ENCODE results near the gene NMT1.
"Not testable (repeated sequence)": the region's sequence is repeated elsewhere in the genome, so short reads cannot be mapped to it uniquely, and the experiment has no call there.

NMT1 gene

GRCh38 chr17:45119964-45120363 lies 58.8 kb downstream of the NMT1 start:
- DNase-seq (ENCODE audit: low read depth in 3 of 3): no peak

GRCh38 chr17:45120558-45120957 lies 59.4 kb downstream of the NMT1 start:
- no peak for DNase-seq (ENCODE audit: low read depth in 3 of 3)

GRCh38 chr17:45121055-45121454 lies 59.9 kb downstream of the NMT1 start:
- DNase-seq (ENCODE audit: low read depth in 3 of 3): no peak

GRCh38 chr17:45123076-45123770 lies 62.1 kb downstream of the NMT1 start:
- no peak for DNase-seq (ENCODE audit: low read depth in 3 of 3)

- DNase-seq (ENCODE audit: low read depth in 3 of 3): no peak
These were observed 63.0 kb downstream of the NMT1 start for GRCh38 chr17:45123930-45124796.

- not testable (repeated sequence) for DNase-seq (ENCODE audit: low read depth in 3 of 3)
These were observed 63.6 kb downstream of the NMT1 start for GRCh38 chr17:45124797-45125122.

GRCh38 chr17:45125509-45125908 lies 64.4 kb downstream of the NMT1 start:
- no peak for DNase-seq (ENCODE audit: low read depth in 3 of 3)

- DNase-seq (ENCODE audit: low read depth in 3 of 3): no peak
These were observed 66.1 kb downstream of the NMT1 start for GRCh38 chr17:45127207-45127547.

- DNase-seq (ENCODE audit: low read depth in 3 of 3): no peak
These were observed 66.6 kb downstream of the NMT1 start for GRCh38 chr17:45127548-45128300.

GRCh38 chr17:45128331-45128730 lies 67.2 kb downstream of the NMT1 start:
- DNase-seq (ENCODE audit: low read depth in 3 of 3): no peak

- no peak for DNase-seq (ENCODE audit: low read depth in 3 of 3)
These were observed 67.9 kb downstream of the NMT1 start for GRCh38 chr17:45128989-45129388.

GRCh38 chr17:45129426-45129939 lies 68.4 kb downstream of the NMT1 start:
- no peak for DNase-seq (ENCODE audit: low read depth in 3 of 3)

GRCh38 chr17:45129940-45130680 lies 69.0 kb downstream of the NMT1 start:
- no peak for DNase-seq (ENCODE audit: low read depth in 3 of 3)

- DNase-seq (ENCODE audit: low read depth in 3 of 3): no peak
These were observed 69.8 kb downstream of the NMT1 start for GRCh38 chr17:45130681-45131615.

GRCh38 chr17:45131616-45132319 lies 70.7 kb downstream of the NMT1 start:
- DNase-seq (ENCODE audit: low read depth in 3 of 3): peak in 2 of 3 experiments; percentile 18 to 52

- DNase-seq (ENCODE audit: low read depth in 3 of 3): no peak
These were observed 71.1 kb downstream of the NMT1 start, which contains the start of gene PLCD3 for GRCh38 chr17:45132320-45132571. PLCD3 (minus strand) TSS chr17:45132515; CDS start chr17:45132410, 105 bp downstream.

GRCh38 chr17:45132572-45133463 lies 71.7 kb downstream of the NMT1 start:
- DNase-seq (ENCODE audit: low read depth in 3 of 3): peak; percentile 40 to 65 (median 48)

- peak; percentile 94 to 97 (median 94) for DNase-seq (ENCODE audit: low read depth in 3 of 3)
These were observed 74.3 kb downstream of the NMT1 start, which contains the start of gene ACBD4 for GRCh38 chr17:45135192-45135977. ACBD4 (plus strand) TSS chr17:45135687; CDS start chr17:45136145, 458 bp downstream.
